ENCODE data around the gene USP12. TPM values are rescaled to one million over a fixed set of nuclear protein-coding genes. Genes with fewer than 3 reads are reported as not detected.
A peak's percentile ranks its signal among the peaks of the same experiment; 100 is the strongest.
"Not testable (repeated sequence)": the region's sequence is repeated elsewhere in the genome, so short reads cannot be mapped to it uniquely, and the experiment has no call there.

USP12 gene
- total and polyA plus RNA-seq, 3 experiments from 2014 or later, result 14.5 to 73.2 (median 72.1) TPM

DNA sequence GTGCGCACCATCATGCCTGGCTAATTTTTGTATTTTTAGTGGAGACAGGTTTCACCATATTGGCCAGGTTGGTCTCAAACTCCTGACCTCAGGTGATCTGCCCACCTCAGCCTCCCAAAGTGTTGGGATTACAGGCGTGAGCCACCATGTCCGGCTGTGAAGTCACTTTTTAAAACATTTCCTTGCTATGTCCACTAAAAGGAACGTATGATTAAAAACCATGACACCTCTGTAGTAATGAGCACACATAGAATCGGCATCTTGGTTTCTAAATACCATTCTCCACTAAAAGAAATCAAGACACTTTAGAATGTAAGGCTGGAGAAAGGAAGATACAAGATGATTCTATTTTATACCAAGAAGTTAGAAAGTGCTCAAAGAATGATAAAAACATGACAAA lies 30.5 kb downstream of the USP12 start:
- peaks cover 40 to 79% (median 55%) of the 10 kb centered on the region in 3 donors for H3K4me1 Mint-ChIP-seq
- H3K4me3 Mint-ChIP-seq; H3K9me3 ChIP-seq (ENCODE audit: low read length); POLR2A ChIA-PET; H3K27me3 Mint-ChIP-seq; H3K27me3 ChIP-seq (ENCODE audit: insufficient read depth, low read length, poor library complexity, severe bottlenecking); H3K27ac ChIP-seq (ENCODE audit: low read depth, low read length); H3K9me3 Mint-ChIP-seq; H3K27ac Mint-ChIP-seq; DNase-seq; CTCF ChIA-PET; H3K4me1 ChIP-seq (ENCODE audit: insufficient read depth, low read length); H3K36me3 ChIP-seq (ENCODE audit: insufficient read depth, low read length); H3K4me3 ChIP-seq (ENCODE audit: low read length): not testable (repeated sequence)
- H3K36me3 Mint-ChIP-seq, result peaks cover 8 to 16% (median 9%) of the 10 kb centered on the region in 3 donors

DNA sequence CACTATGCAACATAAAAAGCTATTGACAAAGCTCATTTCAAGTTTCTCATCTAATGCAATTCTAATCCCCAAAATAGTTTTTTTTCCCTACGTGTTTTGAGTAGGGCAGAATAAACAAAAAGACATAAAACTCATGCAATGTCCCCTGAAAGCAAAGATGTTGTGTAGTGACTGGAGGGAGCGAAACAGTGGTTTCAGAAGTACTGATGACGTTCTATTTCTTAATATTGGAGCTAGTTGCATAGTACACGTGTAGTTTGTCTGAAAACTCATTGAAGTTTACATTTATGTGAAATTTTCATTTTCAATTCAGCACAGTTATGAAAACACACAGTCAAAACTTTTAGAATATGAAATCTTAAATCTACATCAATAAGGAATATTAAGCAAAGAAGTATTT lies 31.6 kb downstream of the USP12 start:
- ChIA-PET POLR2A (interaction anchor here (0.6 kb wide), 1 partner anchor 27 kb away, joined by 5 read pairs; no protein-coding TSS in a partner anchor), CTCF (no interaction called here)
- Histone ChIP-seq H3K27ac (ENCODE audit: low read depth, low read length) (no peak overlapping the region), H3K4me3 (ENCODE audit: low read length) (no peak overlapping the region), H3K27me3 (ENCODE audit: insufficient read depth, low read length, poor library complexity, severe bottlenecking) (no peaks in the 10 kb centered on the region), H3K4me1 (ENCODE audit: insufficient read depth, low read length) (no peaks in the 10 kb centered on the region), H3K9me3 (ENCODE audit: low read length) (no peaks in the 10 kb centered on the region), H3K36me3 (ENCODE audit: insufficient read depth, low read length) (no peaks in the 10 kb centered on the region)
- no peaks in the 10 kb centered on the region for H3K27me3 Mint-ChIP-seq
- no peak overlapping the region for H3K27ac Mint-ChIP-seq
- H3K36me3 Mint-ChIP-seq, result peaks cover 8 to 16% (median 9%) of the 10 kb centered on the region in 3 donors
- DNase-seq, result no peak
- peaks cover 33 to 77% (median 51%) of the 10 kb centered on the region in 3 donors for H3K4me1 Mint-ChIP-seq
- H3K4me3 Mint-ChIP-seq, result no peak overlapping the region
- H3K9me3 Mint-ChIP-seq, result peaks cover 0 to 4% (median 0%) of the 10 kb centered on the region in 5 donors

DNA sequence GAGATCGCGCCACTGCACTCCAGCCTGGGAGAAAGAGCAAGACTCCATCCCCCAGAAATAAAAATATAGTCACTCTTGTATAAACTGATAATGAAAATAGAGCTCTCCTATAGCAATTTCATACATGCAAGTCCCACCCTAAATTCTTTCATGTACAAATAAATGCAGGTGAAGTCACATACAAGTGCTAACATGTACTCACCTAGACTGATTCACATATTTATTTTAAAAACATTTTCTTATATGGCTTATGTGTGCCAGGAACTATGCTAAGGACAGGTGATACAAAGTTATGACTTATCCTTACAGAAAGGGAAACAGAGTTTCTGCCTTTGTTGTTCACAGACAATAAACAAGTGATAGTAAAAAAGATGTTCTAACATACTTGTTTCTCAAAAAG lies 32.0 kb downstream of the USP12 start:
- Histone ChIP-seq H3K36me3 (ENCODE audit: insufficient read depth, low read length) (no peaks in the 10 kb centered on the region), H3K27ac (ENCODE audit: low read depth, low read length) (no peak overlapping the region), H3K4me3 (ENCODE audit: low read length) (no peak overlapping the region), H3K9me3 (ENCODE audit: low read length) (no peaks in the 10 kb centered on the region), H3K4me1 (ENCODE audit: insufficient read depth, low read length) (no peaks in the 10 kb centered on the region), H3K27me3 (ENCODE audit: insufficient read depth, low read length, poor library complexity, severe bottlenecking) (no peaks in the 10 kb centered on the region)
- CTCF ChIA-PET, result no interaction called here
- H3K27me3 Mint-ChIP-seq, result no peaks in the 10 kb centered on the region
- H3K27ac Mint-ChIP-seq, result no peak overlapping the region
- peaks cover 0 to 4% (median 0%) of the 10 kb centered on the region in 5 donors for H3K9me3 Mint-ChIP-seq
- POLR2A ChIA-PET, result no interaction called here
- H3K4me3 Mint-ChIP-seq, result no peak overlapping the region
- DNase-seq, result no peak
- H3K4me1 Mint-ChIP-seq, result peaks cover 34 to 80% (median 53%) of the 10 kb centered on the region in 3 donors
- peaks cover 8 to 16% (median 9%) of the 10 kb centered on the region in 3 donors for H3K36me3 Mint-ChIP-seq

- H3K4me3 Mint-ChIP-seq, result no peak overlapping the region
- peaks cover 0 to 2% (median 0%) of the 10 kb centered on the region in 5 donors for H3K9me3 Mint-ChIP-seq
- ChIA-PET CTCF (no interaction called here), POLR2A (no interaction called here)
- Histone ChIP-seq H3K4me3 (ENCODE audit: low read length) (no peak overlapping the region), H3K36me3 (ENCODE audit: insufficient read depth, low read length) (no peaks in the 10 kb centered on the region), H3K27ac (ENCODE audit: low read depth, low read length) (no peak overlapping the region), H3K27me3 (ENCODE audit: insufficient read depth, low read length, poor library complexity, severe bottlenecking) (no peaks in the 10 kb centered on the region), H3K9me3 (ENCODE audit: low read length) (no peaks in the 10 kb centered on the region), H3K4me1 (ENCODE audit: insufficient read depth, low read length) (no peaks in the 10 kb centered on the region)
- peaks cover 6 to 15% (median 8%) of the 10 kb centered on the region in 3 donors for H3K36me3 Mint-ChIP-seq
- H3K4me1 Mint-ChIP-seq, result peaks cover 37 to 82% (median 53%) of the 10 kb centered on the region in 3 donors
- no peak overlapping the region for H3K27ac Mint-ChIP-seq
- DNase-seq, result no peak
- H3K27me3 Mint-ChIP-seq, result no peaks in the 10 kb centered on the region
These were observed 33.0 kb downstream of the USP12 start for GRCh38 chr13:27138457-27139093.

DNA sequence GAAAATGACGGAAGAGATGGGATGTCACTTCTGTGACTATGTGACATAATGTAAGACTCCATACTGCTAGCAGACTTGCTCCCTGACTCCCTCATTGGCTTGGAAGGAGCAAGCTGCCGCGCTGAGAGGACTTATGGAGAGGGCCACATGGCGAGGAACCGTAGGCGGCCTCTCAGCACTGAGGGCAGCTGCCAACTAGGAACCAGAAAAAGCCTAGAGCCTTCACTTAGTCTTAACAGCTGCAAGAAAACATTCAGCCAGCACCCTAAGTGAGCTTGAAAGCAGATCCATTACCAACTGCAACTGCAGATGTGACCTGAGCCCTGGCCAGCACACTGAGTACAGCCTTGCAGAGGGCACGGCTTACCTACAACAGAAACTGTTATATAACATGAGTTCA lies 33.9 kb downstream of the USP12 start:
- H3K27ac Mint-ChIP-seq, result no peak overlapping the region
- no peaks in the 10 kb centered on the region for H3K27me3 ChIP-seq (ENCODE audit: insufficient read depth, low read length, poor library complexity, severe bottlenecking)
- H3K4me1 ChIP-seq (ENCODE audit: insufficient read depth, low read length), result peaks cover 4% of the 10 kb centered on the region
- H3K27me3 Mint-ChIP-seq, result no peaks in the 10 kb centered on the region
- DNase-seq, result no peak
- H3K4me3 ChIP-seq (ENCODE audit: low read length), result no peak overlapping the region
- H3K4me3 Mint-ChIP-seq, result no peak overlapping the region
- no peaks in the 10 kb centered on the region for H3K9me3 Mint-ChIP-seq
- no peaks in the 10 kb centered on the region for H3K9me3 ChIP-seq (ENCODE audit: low read length)
- CTCF ChIA-PET, result no interaction called here
- POLR2A ChIA-PET, result no interaction called here
- no peak overlapping the region for H3K27ac ChIP-seq (ENCODE audit: low read depth, low read length)
- peaks cover 0 to 13% (median 5%) of the 10 kb centered on the region in 3 donors for H3K36me3 Mint-ChIP-seq
- H3K4me1 Mint-ChIP-seq, result peaks cover 37 to 85% (median 54%) of the 10 kb centered on the region in 3 donors
- H3K36me3 ChIP-seq (ENCODE audit: insufficient read depth, low read length), result no peaks in the 10 kb centered on the region

DNA sequence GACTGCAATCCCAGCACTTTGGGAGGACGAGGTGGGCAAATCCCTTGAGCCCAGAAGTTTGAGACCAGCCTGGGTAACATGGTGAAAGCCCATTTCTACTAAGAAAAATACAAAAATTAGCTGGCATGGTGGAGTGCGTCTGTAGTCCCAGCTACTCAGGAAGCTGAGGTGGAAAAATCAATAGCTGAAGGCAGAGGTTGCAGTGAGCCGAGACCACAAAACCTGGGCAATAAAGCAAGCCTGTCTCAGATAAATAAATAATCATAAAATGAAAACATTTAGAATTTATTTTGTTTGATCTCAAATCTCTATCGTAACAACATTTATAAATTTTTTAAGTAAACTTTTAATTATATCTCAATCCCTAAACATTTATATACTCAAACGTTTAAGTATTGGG lies 36.6 kb downstream of the USP12 start:
- no peaks in the 10 kb centered on the region for H3K27me3 ChIP-seq (ENCODE audit: insufficient read depth, low read length, poor library complexity, severe bottlenecking)
- CTCF ChIA-PET, result no interaction called here
- no peak overlapping the region for H3K27ac ChIP-seq (ENCODE audit: low read depth, low read length)
- peaks cover 21% of the 10 kb centered on the region for H3K4me1 ChIP-seq (ENCODE audit: insufficient read depth, low read length)
- H3K36me3 ChIP-seq (ENCODE audit: insufficient read depth, low read length), result no peaks in the 10 kb centered on the region
- DNase-seq, result no peak
- Mint-ChIP-seq H3K27me3 (no peaks in the 10 kb centered on the region), H3K4me1 (peaks cover 52 to 94% (median 68%) of the 10 kb centered on the region in 3 donors), H3K36me3 (peaks cover 0 to 7% (median 2%) of the 10 kb centered on the region in 3 donors), H3K4me3 (no peak overlapping the region), H3K9me3 (peaks cover 0 to 2% (median 0%) of the 10 kb centered on the region in 5 donors), H3K27ac (peak overlapping the region in 1 of 8 donors; percentile 75)
- H3K4me3 ChIP-seq (ENCODE audit: low read length), result no peak overlapping the region
- POLR2A ChIA-PET, result no interaction called here
- H3K9me3 ChIP-seq (ENCODE audit: low read length), result no peaks in the 10 kb centered on the region

DNA sequence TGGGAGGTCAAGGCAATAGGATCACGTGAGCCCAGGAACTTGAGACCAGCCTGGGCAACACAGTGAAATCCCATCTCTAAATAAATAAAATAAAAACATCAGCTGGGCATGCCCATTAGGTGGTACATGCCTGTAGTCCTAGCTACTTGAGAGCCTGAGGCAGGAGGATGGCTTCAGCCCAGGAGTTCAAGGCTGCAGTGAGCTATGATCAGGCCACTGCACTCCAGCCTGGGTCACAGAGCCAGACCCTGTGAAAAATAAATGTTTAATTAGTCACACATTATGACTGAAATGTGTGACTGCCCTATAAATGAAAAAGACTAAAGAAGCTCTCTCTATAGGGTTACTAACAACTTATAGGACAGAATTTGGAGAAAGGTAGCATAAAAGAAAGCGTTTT lies 37.7 kb downstream of the USP12 start:
- peaks cover 55 to 94% (median 72%) of the 10 kb centered on the region in 3 donors for H3K4me1 Mint-ChIP-seq

DNA sequence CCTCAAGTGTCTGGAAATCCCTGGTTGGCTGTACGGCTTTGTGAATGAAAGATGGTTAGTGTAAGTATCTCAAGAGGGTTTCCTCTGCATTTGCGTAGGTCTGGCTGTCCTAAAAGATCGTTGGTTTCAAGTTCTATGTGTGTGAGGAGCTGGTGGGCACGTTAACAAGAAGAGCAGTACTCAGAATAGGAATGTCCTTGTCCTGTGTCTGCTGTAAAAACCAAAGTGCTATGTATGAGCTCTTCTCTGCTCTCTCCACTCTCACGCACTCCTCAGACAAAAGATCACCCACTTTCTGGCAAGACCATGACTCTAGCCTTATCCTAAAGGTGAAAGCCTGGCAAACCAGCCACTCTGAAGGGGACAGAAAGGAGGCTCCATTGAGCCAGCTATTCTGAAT lies 39.1 kb downstream of the USP12 start:
- CTCF ChIA-PET, result no interaction called here
- POLR2A ChIA-PET, result interaction anchor here (1.4 kb wide), 1 partner anchor 38 kb away, joined by 3 read pairs; no protein-coding TSS in a partner anchor
- peaks cover 0 to 2% (median 0%) of the 10 kb centered on the region in 5 donors for H3K9me3 Mint-ChIP-seq
- H3K27ac Mint-ChIP-seq, result peak overlapping the region; percentile 73 to 92 (median 88)
- Histone ChIP-seq H3K4me3 (ENCODE audit: low read length) (no peak overlapping the region), H3K36me3 (ENCODE audit: insufficient read depth, low read length) (no peaks in the 10 kb centered on the region), H3K4me1 (ENCODE audit: insufficient read depth, low read length) (peaks cover 29% of the 10 kb centered on the region), H3K9me3 (ENCODE audit: low read length) (no peaks in the 10 kb centered on the region), H3K27ac (ENCODE audit: low read depth, low read length) (no peak overlapping the region), H3K27me3 (ENCODE audit: insufficient read depth, low read length, poor library complexity, severe bottlenecking) (no peaks in the 10 kb centered on the region)
- H3K4me3 Mint-ChIP-seq, result peak overlapping the region in 6 of 7 donors; percentile 1 to 59 (median 37)
- DNase-seq, result no peak
- no peaks in the 10 kb centered on the region for H3K27me3 Mint-ChIP-seq
- peaks cover 0 to 6% (median 2%) of the 10 kb centered on the region in 3 donors for H3K36me3 Mint-ChIP-seq
- H3K4me1 Mint-ChIP-seq, result peaks cover 57 to 94% (median 79%) of the 10 kb centered on the region in 3 donors

More for the DNA sequence above, 37.7 kb downstream of the USP12 start:
- no peaks in the 10 kb centered on the region for H3K36me3 ChIP-seq (ENCODE audit: insufficient read depth, low read length)
- H3K27me3 ChIP-seq (ENCODE audit: insufficient read depth, low read length, poor library complexity, severe bottlenecking), result no peaks in the 10 kb centered on the region
- Mint-ChIP-seq H3K9me3 (peaks cover 0 to 2% (median 0%) of the 10 kb centered on the region in 5 donors), H3K36me3 (peaks cover 0 to 6% (median 2%) of the 10 kb centered on the region in 3 donors), H3K4me3 (no peak overlapping the region), H3K27me3 (no peaks in the 10 kb centered on the region), H3K27ac (no peak overlapping the region)
- no peak for DNase-seq
- ChIA-PET POLR2A (no interaction called here), CTCF (no interaction called here)
- peaks cover 21% of the 10 kb centered on the region for H3K4me1 ChIP-seq (ENCODE audit: insufficient read depth, low read length)
- H3K4me3 ChIP-seq (ENCODE audit: low read length), result no peak overlapping the region
- no peaks in the 10 kb centered on the region for H3K9me3 ChIP-seq (ENCODE audit: low read length)
- no peak overlapping the region for H3K27ac ChIP-seq (ENCODE audit: low read depth, low read length)
